ENCODE results near the gene KXD1.
"Not testable (repeated sequence)": the region's sequence is repeated elsewhere in the genome, so short reads cannot be mapped to it uniquely, and the experiment has no call there.

The KXD1 gene

GRCh38 chr19:18557411-18558201, at the start of gene KXD1:
Gene KXD1 (plus strand): TSS chr19:18557870. CDS start chr19:18562057, 4,187 bp downstream.
- peak; percentile 96 for DNase-seq

GRCh38 chr19:18508585-18508984, 49.1 kb upstream of the KXD1 start:
- DNase-seq: no peak

GRCh38 chr19:18510216-18510615, 47.5 kb upstream of the KXD1 start:
- DNase-seq: no peak

- no peak for DNase-seq
Measured at GRCh38 chr19:18513868-18514267, 43.8 kb upstream of the KXD1 start.

- DNase-seq: no peak
Measured at GRCh38 chr19:18514800-18515682, 42.6 kb upstream of the KXD1 start.

- DNase-seq: no peak
Measured at GRCh38 chr19:18515959-18516358, 41.7 kb upstream of the KXD1 start.

- DNase-seq: no peak
Measured at GRCh38 chr19:18517606-18518005, 40.1 kb upstream of the KXD1 start.

- no peak for DNase-seq
Measured at GRCh38 chr19:18518639-18519038, 39.0 kb upstream of the KXD1 start.

GRCh38 chr19:18519962-18520847, 37.5 kb upstream of the KXD1 start:
- peak; percentile 79 for DNase-seq

GRCh38 chr19:18520848-18521691, 36.6 kb upstream of the KXD1 start:
- DNase-seq: peak; percentile 69

- no peak for DNase-seq
Measured at GRCh38 chr19:18521692-18522123, 36.0 kb upstream of the KXD1 start, which contains the start of gene ELL. Gene ELL (minus strand): TSS chr19:18522070. CDS start chr19:18522055, 15 bp downstream.

- DNase-seq: peak; percentile 100
Measured at GRCh38 chr19:18522124-18522861, 35.4 kb upstream of the KXD1 start.

- DNase-seq: not testable (repeated sequence)
Measured at GRCh38 chr19:18522862-18523440, 34.7 kb upstream of the KXD1 start.

GRCh38 chr19:18523841-18524240, 33.8 kb upstream of the KXD1 start:
- no peak for DNase-seq

GRCh38 chr19:18526316-18526715, 31.4 kb upstream of the KXD1 start:
- no peak for DNase-seq

- no peak for DNase-seq
Measured at GRCh38 chr19:18529782-18530181, 27.9 kb upstream of the KXD1 start.

GRCh38 chr19:18531485-18531884, 26.2 kb upstream of the KXD1 start:
- no peak for DNase-seq

GRCh38 chr19:18532168-18532890, 25.3 kb upstream of the KXD1 start:
- DNase-seq: no peak

GRCh38 chr19:18533058-18533457, 24.6 kb upstream of the KXD1 start:
- no peak for DNase-seq

- no peak for DNase-seq
Measured at GRCh38 chr19:18536475-18536874, 21.2 kb upstream of the KXD1 start.

Data from activated CD8-positive, alpha-beta memory T cell treated with anti-CD3 and anti-CD28 coated beads for 24 hours (primary cell).